GM12878 (cell line): ENCODE results near the gene GNG3.
A peak's percentile ranks its signal among the peaks of the same experiment; 100 is the strongest.

Source experiments
- E2F4 ChIP-seq: IDR thresholded peaks from 2 replicates; pipeline ENCODE4 v1.6.1; 2012; ENCODE audit warnings: low read depth, low read length, improper control_type of control experiment
- ELK1 ChIP-seq: IDR thresholded peaks from 2 replicates; pipeline ENCODE4 v1.6.1; 2012; ENCODE audit warnings: low read depth, low read length, improper control_type of control experiment
- ETV6 ChIP-seq, 2 experiments: fragments of 450-650 bp in 1 of 2; IDR thresholded peaks in 1 of 2; conservative IDR thresholded peaks in 1 of 2; 2 replicates each; pipeline ENCODE4 v1.6.1; 2014; ENCODE audit warnings: antibody characterized with exemption in 1 of 2, borderline replicate concordance in 1 of 2, low read depth in 1 of 2, mild to moderate bottlenecking in 1 of 2, moderate library complexity in 1 of 2
- MTA3 ChIP-seq: IDR thresholded peaks from 2 replicates; pipeline ENCODE4 v1.6.1; 2012; ENCODE audit warnings: low read length, inconsistent platforms, borderline replicate concordance
- MXI1 ChIP-seq: fragments of 150-350 bp; IDR thresholded peaks from 2 replicates; pipeline ENCODE4 v1.6.1; 2011; ENCODE audit warnings: low read depth, mild to moderate bottlenecking, inconsistent platforms, low read length, improper control_type of control experiment
- POLR2A ChIP-seq: IDR thresholded peaks from 2 replicates; pipeline ENCODE4 v1.6.1; 2011; ENCODE audit warnings: low read depth, mild to moderate bottlenecking, low read length
- POU2F2 ChIP-seq: IDR thresholded peaks from 3 replicates; pipeline ENCODE4 v1.6.1; 2011; ENCODE audit warnings: low read depth, mild to moderate bottlenecking, low read length, borderline replicate concordance
- RAD51 ChIP-seq: fragments of 450-650 bp; IDR thresholded peaks from 2 replicates; pipeline ENCODE4 v1.6.1; 2016; ENCODE audit warnings: moderate library complexity, mild to moderate bottlenecking, inconsistent platforms
- RBBP5 ChIP-seq: fragments of 200-600 bp; sonication (generic); conservative IDR thresholded peaks from 2 replicates; pipeline ENCODE4 v1.6.1; 2016
- TAF1 ChIP-seq: IDR thresholded peaks from 2 replicates; pipeline ENCODE4 v1.6.1; 2011; ENCODE audit warnings: mild to moderate bottlenecking, low read depth, low read length, borderline replicate concordance
- TF ChIP-seq, protein P1 (sequence below), 3 experiments: IDR thresholded peaks in 2 of 3; conservative IDR thresholded peaks in 1 of 3; 2 replicates each; pipeline ENCODE4 v1.5.1; 2011; ENCODE audit warnings: low read depth in 3 of 3, low read length in 3 of 3, mild to moderate bottlenecking in 3 of 3, control low read depth in 2 of 3, moderate library complexity in 2 of 3, inconsistent platforms in 1 of 3, mixed read lengths in 1 of 3; ENCODE audit not compliant: control insufficient read depth in 2 of 3, insufficient read depth in 1 of 3; ENCODE audit errors: extremely low read depth in 1 of 3

GRCh38 chr11:62669420-62670161 lies 37.9 kb upstream of the GNG3 start:
- TF ChIP-seq MXI1 (no peak), E2F4 (no peak), POLR2A (0 out of 2 replicates have a peak, but pooled peaks have one; percentile 29), POU2F2 (no peak), RBBP5 (no peak), MTA3 (no peak), RAD51 (no peak), ELK1 (no peak), ETV6 (conservative IDR thresholded peaks at IDR 0.05 in 1 of 2, IDR thresholded peaks at IDR 0.05 in 1 of 2; ENCODE audit: borderline replicate concordance in 1 of 2, low read depth in 1 of 2) (no peak), TAF1 (no peak)
- TF ChIP-seq, protein P1, sequence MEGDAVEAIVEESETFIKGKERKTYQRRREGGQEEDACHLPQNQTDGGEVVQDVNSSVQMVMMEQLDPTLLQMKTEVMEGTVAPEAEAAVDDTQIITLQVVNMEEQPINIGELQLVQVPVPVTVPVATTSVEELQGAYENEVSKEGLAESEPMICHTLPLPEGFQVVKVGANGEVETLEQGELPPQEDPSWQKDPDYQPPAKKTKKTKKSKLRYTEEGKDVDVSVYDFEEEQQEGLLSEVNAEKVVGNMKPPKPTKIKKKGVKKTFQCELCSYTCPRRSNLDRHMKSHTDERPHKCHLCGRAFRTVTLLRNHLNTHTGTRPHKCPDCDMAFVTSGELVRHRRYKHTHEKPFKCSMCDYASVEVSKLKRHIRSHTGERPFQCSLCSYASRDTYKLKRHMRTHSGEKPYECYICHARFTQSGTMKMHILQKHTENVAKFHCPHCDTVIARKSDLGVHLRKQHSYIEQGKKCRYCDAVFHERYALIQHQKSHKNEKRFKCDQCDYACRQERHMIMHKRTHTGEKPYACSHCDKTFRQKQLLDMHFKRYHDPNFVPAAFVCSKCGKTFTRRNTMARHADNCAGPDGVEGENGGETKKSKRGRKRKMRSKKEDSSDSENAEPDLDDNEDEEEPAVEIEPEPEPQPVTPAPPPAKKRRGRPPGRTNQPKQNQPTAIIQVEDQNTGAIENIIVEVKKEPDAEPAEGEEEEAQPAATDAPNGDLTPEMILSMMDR (IDR thresholded peaks at IDR 0.05 in 2 of 3, conservative IDR thresholded peaks at IDR 0.05 in 1 of 3; ENCODE audit: control insufficient read depth in 2 of 3, extremely low read depth in 1 of 3, insufficient read depth in 1 of 3, low read depth in 3 of 3, low read length in 3 of 3), result no peak
